Ishikawa (cell line): Measurements from ENCODE around the gene GTF3C1.

Source experiments
- EP300 ChIP-seq: IDR thresholded peaks from 2 replicates; pipeline ENCODE4 v1.6.1; 2012; ENCODE audit warnings: borderline replicate concordance
- YY1 ChIP-seq: IDR thresholded peaks from 2 replicates; pipeline ENCODE4 v1.6.1; 2012; ENCODE audit warnings: low read depth

DNA sequence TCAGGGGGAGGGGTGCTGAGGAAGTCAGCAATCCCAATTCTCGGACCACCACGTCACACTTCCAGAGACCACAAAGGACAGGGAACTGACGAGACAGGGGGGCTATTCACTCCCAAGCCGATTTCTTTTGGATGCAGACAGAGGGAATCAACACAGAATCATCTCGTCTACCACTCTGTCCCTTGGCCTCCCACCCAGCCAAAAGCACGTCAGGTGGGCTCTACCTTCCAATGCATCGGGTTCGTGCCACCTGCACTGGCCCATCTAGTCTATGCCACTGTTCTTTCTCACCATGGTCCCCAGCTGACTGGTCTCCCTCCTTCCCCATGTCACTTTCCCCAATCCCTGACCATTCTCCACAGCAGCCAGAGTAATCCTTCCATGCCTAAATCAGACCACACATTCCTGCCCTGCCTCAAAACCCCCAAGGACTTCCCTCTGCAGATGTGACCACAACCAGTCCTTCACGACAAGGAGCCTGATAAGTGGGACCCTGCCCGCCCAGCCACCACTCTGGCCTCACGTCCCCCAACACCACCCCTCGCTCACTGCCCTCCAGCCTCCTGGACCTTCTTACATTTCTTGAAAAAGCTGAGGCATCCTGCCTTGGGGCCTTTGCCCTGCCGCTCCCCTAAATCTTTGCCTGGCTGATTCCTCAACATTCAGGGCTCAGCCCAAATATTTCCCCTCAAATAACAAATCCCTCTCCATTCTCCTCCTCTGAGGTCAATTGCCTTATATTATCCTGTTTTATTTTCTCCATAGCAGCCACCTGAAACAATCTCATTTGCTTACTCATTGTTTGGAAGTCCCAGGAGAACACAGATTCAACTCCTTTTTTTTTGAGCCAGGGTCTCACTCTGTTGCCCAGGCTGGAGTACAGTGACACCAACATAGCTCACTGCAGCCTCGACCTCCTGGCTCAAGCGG, 77.4 kb downstream of the GTF3C1 start:
- no peak for TF ChIP-seq YY1
- TF ChIP-seq EP300 = no peak
